HEK293T (cell line): ENCODE measurements around the gene BTBD1.

ENCODE experiments used
- CTBP1 ChIP-seq: fragments of 450-650 bp; IDR thresholded peaks from 2 replicates; pipeline ENCODE4 v1.6.1; 2016; ENCODE audit warnings: borderline replicate concordance
- FOXM1 ChIP-seq: fragments of 450-650 bp; IDR thresholded peaks from 2 replicates; pipeline ENCODE4 v1.6.1; 2017; ENCODE audit warnings: mild to moderate bottlenecking, borderline replicate concordance
- HDGF ChIP-seq: fragments of 450-650 bp; IDR thresholded peaks from 2 replicates; pipeline ENCODE4 v1.6.1; 2017; ENCODE audit warnings: antibody characterized with exemption, borderline replicate concordance
- NFRKB ChIP-seq: fragments of 450-650 bp; IDR thresholded peaks from 2 replicates; pipeline ENCODE4 v1.6.1; 2016; ENCODE audit warnings: mild to moderate bottlenecking, moderate library complexity
- PKNOX1 ChIP-seq: fragments of 450-650 bp; IDR thresholded peaks from 2 replicates; pipeline ENCODE4 v1.6.1; 2016
- SP1 ChIP-seq: fragments of 450-650 bp; IDR thresholded peaks from 2 replicates; pipeline ENCODE4 v1.6.1; 2017

GRCh38 chr15:83039206-83039605, 27.8 kb downstream of the BTBD1 start:
- no peak for TF ChIP-seq SP1
- no peak for TF ChIP-seq PKNOX1
- no peak for TF ChIP-seq NFRKB
- no peak for TF ChIP-seq FOXM1
- no peak for TF ChIP-seq CTBP1
- TF ChIP-seq HDGF: no peak
